Esophagus squamous epithelium (tissue), 5 donors: Measurements from ENCODE around the gene NDUFS5. TPM values are rescaled to one million over a fixed set of nuclear protein-coding genes. Genes with fewer than 3 reads are reported as not detected.

ENCODE experiments used
- DNase-seq: peaks from one replicate; lab custom pipeline; 2025; lab: John Stamatoyannopoulos, UW
- H3K27ac ChIP-seq, 4 donors: fragments of 200-600 bp; sonication (generic); one replicate each; pipeline ENCODE4 v1.5.1; 2016 to 2019; ENCODE audit warnings: mild to moderate bottlenecking in 1 of 4
- H3K27me3 ChIP-seq, 4 donors: fragments of 200-600 bp; sonication (generic); 1 replicate in 3 of 4; 2 replicates in 1 of 4; pipeline versions ENCODE4 v1.5.1 to v1.6.0; 2017 to 2021; ENCODE audit warnings: antibody characterized with exemption in 1 of 4
- H3K36me3 ChIP-seq, 3 donors: fragments of 200-600 bp; sonication (generic); one replicate each; pipeline ENCODE4 v1.5.1; 2016 to 2019
- H3K4me1 ChIP-seq, 3 donors: fragments of 200-600 bp; sonication (generic); one replicate each; pipeline ENCODE4 v1.5.1; 2017 to 2019
- H3K4me3 ChIP-seq, 4 donors: fragments of 200-600 bp; sonication (generic); 1 replicate in 3 of 4; 2 replicates in 1 of 4; pipeline ENCODE4 v1.5.1; 2016 to 2019; ENCODE audit warnings: mild to moderate bottlenecking in 2 of 4, moderate library complexity in 1 of 4
- H3K9me3 ChIP-seq, 3 donors: fragments of 200-600 bp; sonication (generic); one replicate each; pipeline ENCODE4 v1.5.1; 2016 to 2019
- POLR2A ChIP-seq, 4 donors: fragments of 450-650 bp; IDR thresholded peaks; one replicate each; pipeline ENCODE4 v1.6.1; 2017; ENCODE audit warnings: antibody characterized with exemption in 4 of 4, mild to moderate bottlenecking in 4 of 4, moderate library complexity in 3 of 4
- WGBS, 2 donors: methylation state at CpG; one replicate each; pipeline ENCODE4 v1.1.5; 2018; 5-methylcytosine and 5-hydroxymethylcytosine counted together
- intact Hi-C: fragments of 100-400 bp; cut with DNase I; formaldehyde crosslinking; loops from one replicate; pipeline ENCODE4 v1.15.0; 2022
- total RNA-seq, 4 donors: library from RNA; depleted of rRNA; stranded (reverse); fragments of >200 nt; gene quantifications; one replicate each; pipeline ENCODE4 v1.1.0, GENCODE V29; 2016
- TF ChIP-seq, protein P1 (sequence below), 6 experiments: fragments of 450-650 bp in 4 of 6; fragments of 200-600 bp in 2 of 6; sonication (generic) in 2 of 6; IDR thresholded peaks; one replicate each; pipeline ENCODE4 v1.5.1; 2016 to 2019; ENCODE audit warnings: antibody characterized with exemption in 6 of 6, mild to moderate bottlenecking in 4 of 6, moderate library complexity in 4 of 6
- donor health status: DM: yes; HTN: yes; CAD: no.

The NDUFS5 gene
- total RNA-seq, 4 donors from 2014 or later: 300 to 496 (median 418) TPM

DNA sequence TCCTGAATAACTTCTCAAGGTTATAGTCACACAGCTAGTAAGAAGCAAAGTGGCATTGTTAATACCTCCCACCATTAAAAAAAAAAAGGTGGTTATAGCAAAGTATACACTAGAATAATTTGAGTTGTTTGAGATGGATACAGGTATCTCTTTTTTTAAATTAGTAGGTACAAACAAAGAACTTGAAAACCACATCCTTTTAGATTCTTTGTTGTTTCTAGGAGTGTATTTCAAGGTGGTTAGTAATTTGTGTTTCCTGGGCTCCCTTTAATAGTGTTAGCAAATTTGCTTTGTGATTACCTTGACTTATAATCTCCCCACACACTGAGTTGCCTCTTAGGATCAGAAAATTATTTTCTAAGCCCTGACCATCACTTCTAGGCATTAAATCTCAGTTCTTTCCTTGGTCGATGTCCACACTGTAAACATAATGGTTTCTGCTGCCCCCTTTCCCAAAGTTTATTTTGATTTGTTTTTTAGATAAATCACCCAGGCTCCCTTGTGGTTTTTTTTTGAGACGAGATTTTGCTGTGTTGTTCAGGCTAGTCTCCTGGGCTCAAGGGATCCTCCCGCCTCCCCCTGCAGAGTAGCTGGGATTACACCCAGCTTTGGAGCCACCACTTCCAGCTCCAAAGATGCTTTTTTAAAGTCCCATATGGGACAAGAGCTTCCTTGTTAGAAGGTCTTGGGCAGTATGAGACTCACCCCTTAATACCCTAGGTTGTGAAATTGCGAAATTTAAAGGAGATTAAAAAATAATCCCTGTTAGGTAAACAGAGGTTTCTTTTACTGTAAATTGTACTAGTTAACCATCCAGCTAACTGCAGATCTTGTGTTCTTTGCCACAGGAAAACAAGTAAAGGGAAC, 28.9 kb upstream of the NDUFS5 start:
- no peak for DNase-seq
- Histone ChIP-seq H3K27me3 (no peaks in the 10 kb centered on the region), H3K36me3 (peaks cover 0 to 50% (median 20%) of the 10 kb centered on the region in 3 donors), H3K9me3 (no peaks in the 10 kb centered on the region), H3K4me1 (peaks cover 34 to 88% (median 34%) of the 10 kb centered on the region in 3 donors), H3K27ac (peak overlapping the region in 2 of 4 donors; percentile 64 to 73), H3K4me3 (peak overlapping the region in 1 of 4 donors; percentile 1)
- intact Hi-C loops: no loop called here
- 34 to 42% methylated on average over 4 of the region's 4 CpGs for WGBS, 2 donors
- TF ChIP-seq POLR2A (IDR thresholded peaks at IDR 0.05): no peak
- TF ChIP-seq, protein P1, sequence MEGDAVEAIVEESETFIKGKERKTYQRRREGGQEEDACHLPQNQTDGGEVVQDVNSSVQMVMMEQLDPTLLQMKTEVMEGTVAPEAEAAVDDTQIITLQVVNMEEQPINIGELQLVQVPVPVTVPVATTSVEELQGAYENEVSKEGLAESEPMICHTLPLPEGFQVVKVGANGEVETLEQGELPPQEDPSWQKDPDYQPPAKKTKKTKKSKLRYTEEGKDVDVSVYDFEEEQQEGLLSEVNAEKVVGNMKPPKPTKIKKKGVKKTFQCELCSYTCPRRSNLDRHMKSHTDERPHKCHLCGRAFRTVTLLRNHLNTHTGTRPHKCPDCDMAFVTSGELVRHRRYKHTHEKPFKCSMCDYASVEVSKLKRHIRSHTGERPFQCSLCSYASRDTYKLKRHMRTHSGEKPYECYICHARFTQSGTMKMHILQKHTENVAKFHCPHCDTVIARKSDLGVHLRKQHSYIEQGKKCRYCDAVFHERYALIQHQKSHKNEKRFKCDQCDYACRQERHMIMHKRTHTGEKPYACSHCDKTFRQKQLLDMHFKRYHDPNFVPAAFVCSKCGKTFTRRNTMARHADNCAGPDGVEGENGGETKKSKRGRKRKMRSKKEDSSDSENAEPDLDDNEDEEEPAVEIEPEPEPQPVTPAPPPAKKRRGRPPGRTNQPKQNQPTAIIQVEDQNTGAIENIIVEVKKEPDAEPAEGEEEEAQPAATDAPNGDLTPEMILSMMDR (IDR thresholded peaks at IDR 0.05): no peak

DNA sequence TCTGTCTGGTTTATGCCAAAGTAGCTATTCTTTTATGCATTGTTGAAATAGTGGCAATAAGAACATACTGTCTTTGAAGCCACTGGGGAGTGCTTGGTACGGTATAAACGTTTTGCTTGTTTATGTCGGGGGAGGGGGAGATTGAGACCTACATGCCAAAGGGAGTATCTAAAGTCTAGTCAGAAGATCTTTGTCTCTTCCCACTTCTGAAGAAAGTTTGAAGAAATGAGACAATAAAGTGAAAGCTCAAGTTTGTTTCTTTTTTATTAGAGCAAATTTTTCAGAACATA, 28.3 kb upstream of the NDUFS5 start:
- H3K4me3 ChIP-seq: peak overlapping the region in 1 of 4 donors; percentile 1
- intact Hi-C loops: no loop called here
- no peak for DNase-seq

DNA sequence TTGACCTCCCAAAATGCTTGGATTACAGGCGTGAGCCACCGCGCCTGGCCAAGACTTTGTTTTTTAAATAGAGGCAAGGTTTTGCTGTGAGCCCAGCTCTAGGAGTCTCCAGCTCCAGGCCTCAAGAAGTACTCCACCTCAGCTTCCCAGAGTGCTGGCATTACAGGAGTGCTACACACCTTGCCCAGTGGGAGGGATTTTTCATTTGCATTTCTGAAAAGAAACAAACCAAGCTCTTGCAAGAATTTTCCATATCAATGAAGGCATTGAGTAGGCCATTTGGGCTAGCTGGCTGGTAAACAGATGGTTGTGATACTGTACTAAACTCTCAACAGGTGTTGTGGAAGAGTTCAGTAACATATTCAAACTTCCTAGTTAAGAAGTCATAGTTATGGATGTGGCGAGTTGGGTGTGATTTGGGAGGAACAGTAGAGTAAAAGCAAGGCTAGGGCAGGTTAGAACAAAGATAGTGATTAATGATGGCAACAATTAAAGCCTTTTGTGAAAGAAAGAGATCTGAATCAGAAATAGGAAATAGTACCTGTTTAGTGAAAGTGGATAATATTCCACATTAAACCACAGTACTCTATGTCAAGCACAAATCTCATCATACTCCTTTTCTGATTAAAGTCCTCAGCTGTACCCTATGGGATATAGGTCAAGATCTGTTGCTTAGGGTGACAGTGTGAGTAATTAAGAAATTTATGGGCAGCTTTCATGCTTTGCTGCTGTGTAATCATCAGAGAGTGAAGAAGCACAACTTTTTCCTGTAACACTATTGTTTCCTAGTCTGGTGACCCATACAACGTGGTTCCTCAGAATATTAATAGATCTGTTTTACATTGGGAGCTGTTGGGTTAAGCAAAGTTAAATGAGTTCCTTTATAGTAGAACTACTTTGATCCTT, 24.4 kb upstream of the NDUFS5 start:
- no peaks in the 10 kb centered on the region for H3K27me3 ChIP-seq
- peaks cover 21 to 47% (median 29%) of the 10 kb centered on the region in 3 donors for H3K4me1 ChIP-seq
- TF ChIP-seq POLR2A (IDR thresholded peaks at IDR 0.05): no peak
- TF ChIP-seq, protein P1 (IDR thresholded peaks at IDR 0.05): no peak
- H3K27ac ChIP-seq: peak overlapping the region; percentile 30 to 73 (median 60)
- no peak overlapping the region for H3K4me3 ChIP-seq
- intact Hi-C loops: no loop called here
- no peak for DNase-seq
- peaks cover 6 to 88% (median 51%) of the 10 kb centered on the region in 3 donors for H3K36me3 ChIP-seq
- no peaks in the 10 kb centered on the region for H3K9me3 ChIP-seq
- WGBS, 2 donors: 66% methylated on average over 4 to 5 of the region's 5 CpGs

More for the DNA sequence above, 28.3 kb upstream of the NDUFS5 start:
- no peaks in the 10 kb centered on the region for H3K9me3 ChIP-seq
- peaks cover 0 to 56% (median 26%) of the 10 kb centered on the region in 3 donors for H3K36me3 ChIP-seq
- WGBS, 2 donors: 52% methylated on average over 3 of the region's 3 CpGs
- H3K4me1 ChIP-seq: peaks cover 34 to 86% (median 35%) of the 10 kb centered on the region in 3 donors
- peak overlapping the region in 2 of 4 donors; percentile 64 to 73 for H3K27ac ChIP-seq
- no peaks in the 10 kb centered on the region for H3K27me3 ChIP-seq
- TF ChIP-seq POLR2A (IDR thresholded peaks at IDR 0.05): no peak
- TF ChIP-seq, protein P1 (IDR thresholded peaks at IDR 0.05): no peak

DNA sequence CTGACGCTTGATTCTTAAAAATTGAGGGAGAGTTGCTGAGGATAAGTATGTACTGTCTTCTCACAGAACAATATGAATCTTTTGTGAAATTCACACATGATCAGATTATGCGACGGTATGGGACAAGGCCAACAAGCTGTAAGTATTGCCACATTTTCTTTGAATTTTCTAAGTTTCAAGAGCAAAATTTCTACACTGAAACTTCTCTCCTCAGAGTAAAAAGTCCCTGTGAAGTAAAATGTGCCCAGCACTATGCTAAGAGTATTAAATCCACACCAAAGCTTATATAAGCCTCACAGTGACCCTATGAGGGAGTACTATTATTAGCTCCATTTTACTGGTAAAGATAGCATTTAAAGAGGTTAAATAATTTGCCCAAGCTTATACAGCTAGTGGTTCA, 22.9 kb upstream of the NDUFS5 start:
- Histone ChIP-seq H3K36me3 (peaks cover 9 to 100% (median 54%) of the 10 kb centered on the region in 3 donors), H3K4me3 (no peak overlapping the region), H3K27ac (peak overlapping the region in 1 of 4 donors; percentile 73), H3K4me1 (peaks cover 8 to 32% (median 19%) of the 10 kb centered on the region in 3 donors), H3K9me3 (no peaks in the 10 kb centered on the region), H3K27me3 (no peaks in the 10 kb centered on the region)
- intact Hi-C loops: no loop called here
- TF ChIP-seq, protein P1 (IDR thresholded peaks at IDR 0.05): no peak
- TF ChIP-seq POLR2A (IDR thresholded peaks at IDR 0.05): no peak
- WGBS, 2 donors: 80 to 88% methylated on average over 3 of the region's 3 CpGs
- DNase-seq: no peak
